ENCODE results near the gene ZNF606. TPM values are rescaled to one million over a fixed set of nuclear protein-coding genes. Genes with fewer than 3 reads are reported as not detected.

ZNF606 gene
- total RNA-seq, 1 donor: 17.9 TPM

- no peak overlapping the region for H3K4me3 ChIP-seq (ENCODE audit: low read depth, low read length)
- no peak for DNase-seq (ENCODE audit: low read depth)
- TF ChIP-seq CTCF (IDR thresholded peaks at IDR 0.05; ENCODE audit: insufficient read depth, low read length): no peak
Measured at GRCh38 chr19:57961785-57962184, 40.8 kb downstream of the ZNF606 start.

GRCh38 chr19:57954996-57955395 is 47.6 kb downstream of the ZNF606 start:
- H3K4me3 ChIP-seq (ENCODE audit: low read depth, low read length): no peak overlapping the region
- no peak for TF ChIP-seq CTCF (IDR thresholded peaks at IDR 0.05; ENCODE audit: insufficient read depth, low read length)
- no peak for DNase-seq (ENCODE audit: low read depth)

GRCh38 chr19:57949702-57950101 is 52.9 kb downstream of the ZNF606 start:
- DNase-seq (ENCODE audit: low read depth): no peak
- no peak for TF ChIP-seq CTCF (IDR thresholded peaks at IDR 0.05; ENCODE audit: insufficient read depth, low read length)
- no peak overlapping the region for H3K4me3 ChIP-seq (ENCODE audit: low read depth, low read length)

- TF ChIP-seq CTCF (IDR thresholded peaks at IDR 0.05; ENCODE audit: insufficient read depth, low read length): no peak
- no peak overlapping the region for H3K4me3 ChIP-seq (ENCODE audit: low read depth, low read length)
- DNase-seq (ENCODE audit: low read depth): no peak
Measured at GRCh38 chr19:57949296-57949695, 53.3 kb downstream of the ZNF606 start.

GRCh38 chr19:57947419-57948134 is 55.0 kb downstream of the ZNF606 start, which contains the start of gene ZNF256:
Gene ZNF256, minus strand, starts transcription at chr19:57947706. Its CDS starts 232 bp downstream, at chr19:57947474.
- peak; percentile 46 for TF ChIP-seq CTCF (IDR thresholded peaks at IDR 0.05; ENCODE audit: insufficient read depth, low read length)
- peak within 1 kb of the TSS; percentile 88 for H3K4me3 ChIP-seq (ENCODE audit: low read depth, low read length)
- peak; percentile 92 for DNase-seq (ENCODE audit: low read depth)

GRCh38 chr19:57947088-57947418 is 55.6 kb downstream of the ZNF606 start:
- TF ChIP-seq CTCF (IDR thresholded peaks at IDR 0.05; ENCODE audit: insufficient read depth, low read length): no peak
- peak overlapping the region; percentile 88 for H3K4me3 ChIP-seq (ENCODE audit: low read depth, low read length)
- no peak for DNase-seq (ENCODE audit: low read depth)

- H3K4me3 ChIP-seq (ENCODE audit: low read depth, low read length): peak overlapping the region; percentile 88
- TF ChIP-seq CTCF (IDR thresholded peaks at IDR 0.05; ENCODE audit: insufficient read depth, low read length): no peak
Measured at GRCh38 chr19:57946316-57946715, 56.3 kb downstream of the ZNF606 start.

More at GRCh38 chr19:57946316-57946715, 56.3 kb downstream of the ZNF606 start:
- no peak for DNase-seq (ENCODE audit: low read depth)

Data from fibroblast of the aortic adventitia (primary cell).